Measurements from ENCODE around the gene NEURL1B.
A peak's percentile ranks its signal among the peaks of the same experiment; 100 is the strongest.

Gene NEURL1B

GRCh38 chr5:172715931-172716682 lies 75.0 kb downstream of the NEURL1B start:
- no peak for DNase-seq (ENCODE audit: low read depth in 2 of 2)

GRCh38 chr5:172716796-172717313 lies 75.8 kb downstream of the NEURL1B start:
- peak; percentile 69 to 80 for DNase-seq (ENCODE audit: low read depth in 2 of 2)

GRCh38 chr5:172717481-172718195 lies 76.6 kb downstream of the NEURL1B start:
- no peak for DNase-seq (ENCODE audit: low read depth in 2 of 2)

GRCh38 chr5:172718527-172719114 lies 77.6 kb downstream of the NEURL1B start:
- no peak for DNase-seq (ENCODE audit: low read depth in 2 of 2)

- no peak for DNase-seq (ENCODE audit: low read depth in 2 of 2)
These were observed 78.1 kb downstream of the NEURL1B start for GRCh38 chr5:172719211-172719610.

GRCh38 chr5:172720655-172721054 lies 79.6 kb downstream of the NEURL1B start:
- DNase-seq (ENCODE audit: low read depth in 2 of 2), result no peak

- DNase-seq (ENCODE audit: low read depth in 2 of 2), result no peak
These were observed 80.6 kb downstream of the NEURL1B start for GRCh38 chr5:172721455-172722326.

GRCh38 chr5:172722327-172722815 lies 81.3 kb downstream of the NEURL1B start:
- no peak for DNase-seq (ENCODE audit: low read depth in 2 of 2)

- no peak for DNase-seq (ENCODE audit: low read depth in 2 of 2)
These were observed 82.4 kb downstream of the NEURL1B start for GRCh38 chr5:172723508-172723907.

GRCh38 chr5:172724242-172725183 lies 83.5 kb downstream of the NEURL1B start:
- DNase-seq (ENCODE audit: low read depth in 2 of 2), result no peak

GRCh38 chr5:172725273-172725672 lies 84.2 kb downstream of the NEURL1B start:
- no peak for DNase-seq (ENCODE audit: low read depth in 2 of 2)

- no peak for DNase-seq (ENCODE audit: low read depth in 2 of 2)
These were observed 84.7 kb downstream of the NEURL1B start for GRCh38 chr5:172725785-172726184.

- DNase-seq (ENCODE audit: low read depth in 2 of 2), result no peak
These were observed 85.9 kb downstream of the NEURL1B start for GRCh38 chr5:172726966-172727365.

GRCh38 chr5:172727551-172727950 lies 86.5 kb downstream of the NEURL1B start:
- no peak for DNase-seq (ENCODE audit: low read depth in 2 of 2)

GRCh38 chr5:172728481-172729241 lies 87.6 kb downstream of the NEURL1B start:
- DNase-seq (ENCODE audit: low read depth in 2 of 2), result no peak

- no peak for DNase-seq (ENCODE audit: low read depth in 2 of 2)
These were observed 88.5 kb downstream of the NEURL1B start for GRCh38 chr5:172729588-172729987.

- no peak for DNase-seq (ENCODE audit: low read depth in 2 of 2)
These were observed 89.2 kb downstream of the NEURL1B start for GRCh38 chr5:172730222-172730621.

GRCh38 chr5:172730981-172731679 lies 90.1 kb downstream of the NEURL1B start:
- DNase-seq (ENCODE audit: low read depth in 2 of 2), result no peak

GRCh38 chr5:172731680-172732074 lies 90.6 kb downstream of the NEURL1B start:
- no peak for DNase-seq (ENCODE audit: low read depth in 2 of 2)
